ENCODE data around the gene POLE4. TPM values are rescaled to one million over a fixed set of nuclear protein-coding genes. Genes with fewer than 3 reads are reported as not detected.

The POLE4 gene
- polyA plus RNA-seq, 1 of the 3 experiments (the other 2 are of a cell fraction): 42.1 TPM

DNA sequence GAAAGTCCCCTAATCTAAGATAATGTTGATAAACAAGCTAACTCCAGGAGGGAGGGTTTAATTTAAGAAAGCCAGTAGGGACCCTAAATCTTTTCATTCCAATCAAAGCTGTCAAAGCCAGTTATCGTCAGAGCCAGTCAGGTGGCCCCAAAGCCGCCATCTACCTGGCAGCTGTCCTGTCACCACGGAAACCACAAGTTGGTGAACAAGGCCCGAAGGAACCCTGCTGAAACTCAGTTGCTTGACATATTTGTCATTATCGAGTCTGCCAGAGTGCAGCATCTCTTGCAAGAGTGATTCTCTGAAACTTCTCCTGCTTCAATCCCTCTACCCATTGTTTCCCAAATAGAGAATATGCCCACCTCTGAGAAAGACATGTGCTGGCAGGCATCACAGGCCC lies 30.8 kb upstream of the POLE4 start:
- no peaks in the 10 kb centered on the region for H3K36me3 ChIP-seq (replicated peaks in 1 of 2; ENCODE audit: control insufficient read depth in 1 of 2, insufficient read depth in 2 of 2, low read length in 1 of 2)
- no peak overlapping the region for H3K4me2 ChIP-seq
- no peaks in the 10 kb centered on the region for H3K9me3 ChIP-seq
- no peaks in the 10 kb centered on the region for H3K4me1 ChIP-seq (ENCODE audit: control insufficient read depth in 1 of 2, insufficient read depth in 2 of 2, low read depth in 1 of 2, low read length in 1 of 2)
- no peaks in the 10 kb centered on the region for H3K27me3 ChIP-seq (ENCODE audit: insufficient read depth)
- H3K27ac ChIP-seq (ENCODE audit: low read depth in 2 of 2, low read length in 1 of 2): no peak overlapping the region
- CTCF ChIA-PET: no interaction called here
- no peaks in the 10 kb centered on the region for H4K20me1 ChIP-seq (ENCODE audit: insufficient read depth)
- H3K9me2 ChIP-seq: no peaks in the 10 kb centered on the region
- H2AFZ ChIP-seq (ENCODE audit: low read depth): no peak overlapping the region
- no peaks in the 10 kb centered on the region for H3F3A ChIP-seq (replicated peaks; ENCODE audit: insufficient read depth)
- H3K4me3 ChIP-seq (ENCODE audit: low read depth in 2 of 2, low read length in 1 of 2): no peak overlapping the region
- H3K9ac ChIP-seq: no peak overlapping the region
- POLR2A ChIA-PET: no interaction called here
- DNase-seq: no peak
- TF ChIP-seq REST (IDR thresholded peaks at IDR 0.05; ENCODE audit: low read depth, low read length) (no peak), SMC3 (IDR thresholded peaks at IDR 0.05; ENCODE audit: low read depth, low read length) (no peak), USF2 (IDR thresholded peaks at IDR 0.05; ENCODE audit: borderline replicate concordance, low read depth, low read length) (no peak), GATA2 (CRISPR knock-in tag; IDR thresholded peaks at IDR 0.05) (no peak), MXI1 (IDR thresholded peaks at IDR 0.05; ENCODE audit: low read depth, low read length) (no peak), RXRA (IDR thresholded peaks at IDR 0.05; ENCODE audit: borderline replicate concordance, low read depth) (no peak), NFIC (IDR thresholded peaks at IDR 0.05; ENCODE audit: borderline replicate concordance) (no peak), ZBTB33 (IDR thresholded peaks at IDR 0.05; ENCODE audit: borderline replicate concordance, low read depth) (no peak), TCF12 (IDR thresholded peaks at IDR 0.05) (no peak), MAX (IDR thresholded peaks at IDR 0.05; ENCODE audit: low read depth) (no peak), SIN3A (IDR thresholded peaks at IDR 0.05; ENCODE audit: borderline replicate concordance, low read depth, low read length) (no peak)
- TF ChIP-seq, protein P1, sequence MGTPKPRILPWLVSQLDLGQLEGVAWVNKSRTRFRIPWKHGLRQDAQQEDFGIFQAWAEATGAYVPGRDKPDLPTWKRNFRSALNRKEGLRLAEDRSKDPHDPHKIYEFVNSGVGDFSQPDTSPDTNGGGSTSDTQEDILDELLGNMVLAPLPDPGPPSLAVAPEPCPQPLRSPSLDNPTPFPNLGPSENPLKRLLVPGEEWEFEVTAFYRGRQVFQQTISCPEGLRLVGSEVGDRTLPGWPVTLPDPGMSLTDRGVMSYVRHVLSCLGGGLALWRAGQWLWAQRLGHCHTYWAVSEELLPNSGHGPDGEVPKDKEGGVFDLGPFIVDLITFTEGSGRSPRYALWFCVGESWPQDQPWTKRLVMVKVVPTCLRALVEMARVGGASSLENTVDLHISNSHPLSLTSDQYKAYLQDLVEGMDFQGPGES (IDR thresholded peaks at IDR 0.05; ENCODE audit: low read depth, low read length): no peak
- WGBS (ENCODE audit: low lambda C conversion rate): 64% methylated on average over 5 of the region's 5 CpGs
- H3K79me2 ChIP-seq (ENCODE audit: insufficient read depth): no peaks in the 10 kb centered on the region
